A549 treated with dexamethasone at 1 μM for 4 hours (cell line): ENCODE results near the gene BCKDHA. TPM values are rescaled to one million over a fixed set of nuclear protein-coding genes. Genes with fewer than 3 reads are reported as not detected.

Source experiments
- total RNA-seq: library from RNA; stranded (reverse); fragments of 200-300 nt; extraction: Qiagen RNA extraction; gene quantifications from 5 replicates; pipeline ENCODE4 v1.2.3, GENCODE V29; 2022

The BCKDHA gene
- 42.2 to 50.9 TPM (median 43.2 TPM) in 5 replicates for total RNA-seq

DNA sequence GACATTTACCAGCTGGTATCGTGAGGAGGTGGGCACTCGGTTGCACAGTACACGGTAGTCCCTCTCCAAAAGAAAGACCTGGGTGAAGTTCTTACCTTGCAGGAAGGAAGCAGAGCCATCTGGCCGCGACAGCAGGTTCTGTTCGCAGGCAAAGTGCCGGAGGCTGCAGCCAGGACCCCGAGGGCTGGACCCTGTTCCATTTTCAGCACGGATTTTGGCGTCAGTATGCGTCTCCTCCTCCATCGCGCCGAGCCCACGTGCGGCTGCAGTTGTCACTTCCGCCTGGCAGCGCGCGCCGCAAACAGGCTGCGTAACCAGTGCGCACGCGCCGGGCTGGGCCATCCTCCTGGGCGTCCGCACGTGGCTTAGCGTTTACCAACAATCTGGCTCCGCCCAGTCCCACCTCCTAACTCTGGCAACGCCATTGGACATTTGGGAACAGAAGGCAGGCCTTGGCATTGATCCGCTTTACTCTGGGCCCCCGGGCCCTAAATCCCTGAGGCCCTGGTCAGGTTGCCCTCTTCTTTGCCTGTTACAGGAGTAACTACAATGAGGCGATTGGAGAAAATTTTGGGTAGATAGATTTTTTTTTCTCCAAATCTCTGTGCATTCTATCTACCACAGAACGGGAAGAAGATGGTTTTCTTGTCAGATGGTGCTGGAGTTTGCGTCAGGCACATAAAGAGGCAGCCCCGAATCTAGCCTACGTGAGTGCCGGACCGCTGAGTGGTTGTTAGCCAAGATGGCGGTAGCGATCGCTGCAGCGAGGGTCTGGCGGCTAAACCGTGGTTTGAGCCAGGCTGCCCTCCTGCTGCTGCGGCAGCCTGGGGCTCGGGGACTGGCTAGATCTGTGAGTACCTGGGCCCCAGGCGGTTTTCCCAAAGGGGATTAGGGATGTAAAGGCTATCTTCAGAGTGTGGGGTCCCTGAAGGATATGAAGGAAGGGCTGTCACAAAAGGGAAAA, at the start of gene BCKDHA, which contains the start of gene EXOSC5:
TSS of gene BCKDHA (plus strand) at position 733 of the 964 bp plus-strand sequence. CDS start at position 743, 10 bp downstream.
TSS of gene EXOSC5 (minus strand) at position 274 of the 964 bp plus-strand sequence. CDS start at position 243, 31 bp downstream.

DNA sequence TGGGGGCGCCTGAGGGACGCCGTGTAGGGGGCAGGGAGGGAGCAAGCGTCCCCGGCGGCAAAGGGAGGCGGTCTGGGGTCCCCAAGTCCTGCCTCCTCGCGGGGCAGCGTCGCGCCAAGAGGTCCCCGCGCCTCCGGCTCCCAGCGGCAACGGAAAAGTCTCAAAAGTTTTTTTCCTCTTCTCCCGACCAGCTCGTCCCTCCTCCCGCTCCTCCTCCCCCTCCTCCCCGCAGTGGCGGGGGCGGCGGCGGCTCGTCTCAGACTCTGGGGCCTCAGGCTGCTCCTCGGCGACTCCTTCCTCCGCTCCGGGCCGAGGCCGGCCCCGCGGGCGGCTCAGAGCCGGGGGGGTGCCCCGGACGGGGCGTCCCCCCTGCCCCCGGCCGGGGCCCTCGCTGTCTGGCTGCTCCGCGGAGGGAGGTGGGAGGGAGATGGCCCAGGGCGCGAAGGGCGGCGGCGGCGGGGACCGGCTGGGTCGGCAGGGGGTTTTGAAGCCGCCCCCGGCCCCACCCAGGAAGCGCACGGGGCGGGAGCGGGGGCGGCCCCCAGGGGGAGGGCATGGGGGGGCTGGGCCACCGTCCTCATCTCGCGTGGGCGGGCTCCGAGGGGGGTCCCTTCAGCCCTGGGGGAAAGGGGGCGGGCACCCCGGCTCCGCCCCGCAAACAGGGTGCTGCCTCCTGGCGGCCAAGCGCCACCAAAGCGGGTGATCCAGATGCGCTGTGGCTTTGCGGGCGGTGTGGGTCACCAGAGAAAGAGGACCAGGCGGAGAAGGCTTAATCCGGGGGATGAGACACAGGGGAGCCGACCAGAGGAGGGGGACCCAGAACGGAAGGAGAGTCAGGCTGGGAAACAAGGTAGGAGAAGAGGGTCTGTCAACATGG, 43.9 kb upstream of the BCKDHA start, which contains the start of gene TGFB1:
TSS of gene TGFB1 (minus strand) at position 457 of the 877 bp plus-strand sequence. CDS start 878 bp downstream, outside the sequence.

DNA sequence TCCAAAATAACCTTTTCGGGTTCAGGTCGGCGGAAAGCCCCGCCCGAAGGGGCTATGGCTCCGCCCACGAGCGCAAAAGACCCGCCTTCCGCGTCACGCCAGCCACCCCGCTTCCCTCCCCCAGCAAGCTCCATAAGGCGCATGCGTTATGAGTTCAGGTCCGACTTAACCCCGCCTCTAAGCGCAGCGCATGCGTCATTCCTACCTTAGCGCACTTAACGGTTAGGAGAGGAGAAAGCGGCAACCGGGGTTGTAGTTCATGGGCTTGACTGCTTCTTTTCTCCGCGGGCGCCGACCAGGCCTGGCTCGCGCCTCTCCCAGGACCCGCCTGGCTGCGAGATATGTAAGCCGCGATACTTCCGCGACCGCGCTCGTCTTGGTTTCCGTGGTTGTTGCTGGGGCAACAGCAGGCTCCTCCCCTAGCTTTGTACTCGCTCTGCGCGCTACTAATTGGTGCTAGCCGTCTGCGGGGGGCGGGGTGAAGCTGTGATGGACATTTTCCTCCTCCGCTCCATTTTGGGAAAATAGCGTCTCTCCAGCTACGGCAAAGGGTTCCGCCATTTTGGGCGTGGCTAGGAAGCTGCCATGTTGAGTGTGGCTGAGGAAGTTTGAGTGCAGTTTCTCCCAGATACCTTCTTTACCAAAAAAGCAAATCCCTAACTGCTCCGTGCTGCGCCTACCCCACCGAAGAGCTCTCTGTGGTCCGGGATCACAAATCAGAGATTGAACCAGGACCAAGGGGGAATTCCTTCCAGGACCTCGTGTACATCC, 33.7 kb upstream of the BCKDHA start, which contains the start of gene B9D2:
TSS of gene B9D2 (minus strand) at position 397 of the 771 bp plus-strand sequence. CDS start 630 bp downstream, outside the sequence.

DNA sequence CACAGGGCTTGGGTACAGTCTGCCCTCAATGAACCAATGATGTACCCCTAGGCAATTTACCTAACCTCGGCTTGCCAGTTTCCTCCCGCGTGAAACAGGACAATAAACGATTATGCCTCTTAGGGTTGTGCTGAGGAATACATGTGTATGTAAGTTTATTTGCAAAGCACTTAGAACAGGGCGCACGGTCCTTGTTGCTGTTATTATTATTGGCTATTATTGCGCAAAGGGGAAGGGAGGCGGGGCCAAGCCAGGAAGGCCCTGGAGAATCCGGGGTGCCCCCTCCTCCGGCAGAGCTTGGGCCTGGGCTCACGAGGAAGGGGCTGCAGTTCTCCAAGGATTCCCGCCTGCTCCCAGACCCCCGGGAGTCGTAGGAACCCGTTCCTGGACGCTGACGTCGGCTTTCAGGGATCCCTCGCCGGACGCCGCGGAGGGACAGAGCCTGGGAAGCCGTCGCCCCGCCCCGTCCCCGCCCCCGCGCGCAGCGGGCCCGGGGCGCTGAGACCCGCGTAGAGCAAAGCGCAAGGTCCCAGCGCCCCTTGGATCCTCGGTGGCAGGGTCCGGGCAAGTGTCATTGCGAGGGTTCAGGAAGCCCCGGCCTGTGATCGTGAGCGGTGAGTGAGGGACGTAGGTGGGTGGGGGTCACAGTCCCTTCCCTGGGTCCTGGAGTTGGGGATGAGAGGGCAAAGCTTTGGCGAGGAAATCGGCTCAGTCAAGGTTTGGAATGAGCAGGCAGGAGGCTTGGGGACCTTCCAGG, 21.2 kb upstream of the BCKDHA start, which contains the start of gene TMEM91:
TSS of gene TMEM91 (plus strand) at position 293 of the 757 bp plus-strand sequence. CDS start 1,777 bp downstream, outside the sequence.

DNA sequence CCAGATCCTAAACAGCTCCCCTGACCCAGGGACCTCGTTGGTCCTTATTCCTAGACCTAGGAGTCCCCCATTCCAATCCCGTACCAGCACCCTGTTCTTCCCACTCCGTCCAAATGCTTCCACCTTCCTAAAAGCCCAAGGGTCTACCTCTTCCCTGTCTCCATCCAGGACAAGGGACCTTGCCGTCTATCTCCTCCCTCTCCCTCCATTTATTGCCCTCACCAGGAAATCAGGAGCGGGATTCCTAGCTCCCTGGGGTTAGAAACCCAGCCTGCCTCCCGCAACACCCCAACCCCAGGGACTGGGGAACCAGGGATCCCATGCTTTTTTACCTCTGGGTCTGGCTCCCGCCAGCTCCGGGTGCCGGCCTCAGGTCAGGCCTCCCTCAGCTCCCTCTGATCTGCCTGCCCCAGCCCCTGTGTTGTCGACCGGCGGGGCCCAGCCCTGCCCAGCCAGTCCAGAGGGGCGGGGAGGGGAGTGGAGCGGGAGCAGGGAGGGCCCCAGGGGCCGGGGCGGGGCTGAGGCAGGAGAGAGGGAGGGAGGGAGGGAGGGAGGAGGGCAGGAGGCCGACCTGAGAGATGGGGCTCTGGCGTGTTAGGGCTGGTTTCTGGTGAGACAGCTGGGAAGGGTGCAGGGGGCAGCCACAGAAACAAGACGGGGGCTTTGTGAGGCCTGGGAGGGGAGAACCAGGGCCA, 29.5 kb downstream of the BCKDHA start, which contains the start of gene B3GNT8:
TSS of gene B3GNT8 (minus strand) at position 423 of the 695 bp plus-strand sequence. CDS start 596 bp downstream, outside the sequence.

DNA sequence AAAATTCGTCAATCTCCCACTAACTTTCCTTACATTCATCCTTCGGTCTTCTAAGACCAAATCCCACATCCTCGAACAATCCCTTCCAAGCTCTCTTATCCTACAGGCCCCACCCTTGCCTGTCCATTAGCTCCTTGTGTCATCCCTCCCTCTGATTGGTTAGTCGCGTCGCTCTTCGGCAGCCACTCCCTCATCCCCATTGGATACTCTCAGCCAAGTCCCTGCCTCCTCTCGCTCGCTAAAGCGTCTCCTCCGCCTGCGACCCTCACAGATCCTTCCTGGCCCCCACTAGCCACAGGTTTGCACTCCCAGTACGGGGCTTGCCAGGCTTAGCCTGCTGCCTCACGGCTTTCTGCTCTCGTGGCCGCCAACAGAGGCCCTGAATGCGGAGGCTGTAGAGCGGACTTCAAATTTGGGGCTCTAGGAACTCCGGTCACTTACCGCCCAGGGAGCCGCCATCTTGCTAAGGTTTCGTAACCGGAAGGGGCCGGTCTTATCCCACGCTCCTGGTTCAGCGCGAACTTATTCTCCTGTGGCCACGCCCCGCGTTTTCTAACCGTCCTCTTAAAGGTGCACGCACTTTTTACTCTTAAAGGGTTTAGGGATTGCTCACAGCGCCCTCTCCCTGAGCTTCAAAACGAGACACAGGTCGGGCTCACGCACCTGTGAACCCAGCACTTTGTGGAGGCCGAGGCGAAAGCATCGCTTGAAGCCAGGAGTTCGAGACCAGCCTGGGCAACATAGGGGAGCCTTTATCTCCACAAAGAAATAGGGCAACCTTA, 42.0 kb downstream of the BCKDHA start, which contains the start of gene DMAC2:
TSS of gene DMAC2 (minus strand) at position 472 of the 782 bp plus-strand sequence. CDS start at position 459, 13 bp downstream.

DNA sequence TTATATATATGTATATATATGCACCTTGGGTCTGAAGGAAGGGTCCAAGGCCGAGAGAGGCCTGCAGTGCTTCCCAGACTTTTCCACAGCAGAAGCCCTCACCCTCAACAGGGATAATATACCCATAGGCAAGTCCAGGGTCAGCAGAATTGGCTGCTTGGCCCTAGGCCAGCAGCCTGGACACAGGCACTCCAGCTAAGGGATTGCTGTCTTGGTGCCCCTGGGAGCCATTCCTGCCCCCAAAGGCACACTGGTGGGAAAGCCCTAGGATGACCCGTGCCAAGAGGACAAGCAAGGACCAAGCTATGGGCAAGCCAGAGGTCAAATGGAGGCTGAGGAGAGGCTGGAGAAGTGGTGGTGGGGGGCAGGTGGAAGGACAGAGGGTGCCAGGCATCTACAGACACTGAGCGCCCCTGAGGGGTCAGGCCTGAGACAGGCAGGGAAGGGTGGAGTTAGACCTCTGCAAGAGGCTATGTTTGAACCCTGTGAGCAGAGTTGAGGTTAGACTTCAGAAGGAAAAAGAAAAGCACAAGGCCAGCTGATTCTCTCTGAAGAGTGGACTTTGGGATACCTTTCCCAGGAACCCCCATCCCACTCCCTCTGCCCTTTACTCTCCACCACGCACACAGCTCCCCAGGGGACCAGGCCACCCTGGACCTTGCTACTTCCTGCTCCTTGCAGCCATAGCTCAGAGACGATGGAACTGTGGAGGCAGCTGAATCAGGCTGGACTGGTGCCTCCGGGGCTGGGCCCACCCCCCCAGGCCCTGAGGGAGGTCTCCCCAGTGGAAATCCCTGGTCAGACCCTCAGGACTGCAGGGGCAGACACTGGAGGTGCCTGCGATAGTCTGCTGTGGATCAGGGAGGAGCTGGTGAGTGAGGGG, 45.1 kb downstream of the BCKDHA start, which contains the start of gene ERICH4:
TSS of gene ERICH4 (plus strand) at position 684 of the 883 bp plus-strand sequence. CDS start at position 698, 14 bp downstream.

Other genes starting within 250 kb of the BCKDHA start
- gene CYP2S1, start 204.6 kb upstream of the BCKDHA start, total RNA-seq, result 16.1 to 27.3 TPM (median 23.6 TPM) in 5 replicates
- gene AXL, start 178.6 kb upstream of the BCKDHA start, total RNA-seq, result 86.6 to 117 TPM (median 114 TPM) in 5 replicates
- gene HNRNPUL1, start 133.4 kb upstream of the BCKDHA start, total RNA-seq, result 295 to 360 TPM (median 348 TPM) in 5 replicates
- 29.4 to 46.1 TPM (median 43.0 TPM) in 5 replicates for gene CCDC97, start 87.6 kb upstream of the BCKDHA start, total RNA-seq
- 108 to 165 TPM (median 162 TPM) in 5 replicates for gene TGFB1, start 43.9 kb upstream of the BCKDHA start, total RNA-seq
- gene B9D2, start 33.7 kb upstream of the BCKDHA start, total RNA-seq, result 23.3 to 27.5 TPM (median 25.3 TPM) in 5 replicates
- 2.8 to 6.3 TPM (median 5.0 TPM) in 5 replicates for gene TMEM91, start 21.3 kb upstream of the BCKDHA start, total RNA-seq
- 76.4 to 93.1 TPM (median 83.1 TPM) in 5 replicates for gene EXOSC5, start 459 bp upstream of the BCKDHA start, total RNA-seq
- 0.10 to 0.25 TPM (median 0.15 TPM) in 4 of 5 replicates, not detected in the other for gene B3GNT8, start 29.6 kb downstream of the BCKDHA start, total RNA-seq
- gene DMAC2, start 42.1 kb downstream of the BCKDHA start, total RNA-seq, result 98.5 to 129 TPM (median 111 TPM) in 5 replicates
- not detected in 5 replicates for gene ERICH4, start 45.3 kb downstream of the BCKDHA start, total RNA-seq
- gene CEACAM21, start 178.3 kb downstream of the BCKDHA start, total RNA-seq, result 0.15 TPM in 1 of 5 replicates, not detected in the others
- not detected in 5 replicates for gene CEACAM4, start 229.3 kb downstream of the BCKDHA start, total RNA-seq